Measurements from ENCODE around the gene PFKFB2. TPM values are rescaled to one million over a fixed set of nuclear protein-coding genes. Genes with fewer than 3 reads are reported as not detected.

PFKFB2 gene
- total and polyA plus RNA-seq, 4 donors: 1.5 to 5.9 (median 3.0) TPM

DNA sequence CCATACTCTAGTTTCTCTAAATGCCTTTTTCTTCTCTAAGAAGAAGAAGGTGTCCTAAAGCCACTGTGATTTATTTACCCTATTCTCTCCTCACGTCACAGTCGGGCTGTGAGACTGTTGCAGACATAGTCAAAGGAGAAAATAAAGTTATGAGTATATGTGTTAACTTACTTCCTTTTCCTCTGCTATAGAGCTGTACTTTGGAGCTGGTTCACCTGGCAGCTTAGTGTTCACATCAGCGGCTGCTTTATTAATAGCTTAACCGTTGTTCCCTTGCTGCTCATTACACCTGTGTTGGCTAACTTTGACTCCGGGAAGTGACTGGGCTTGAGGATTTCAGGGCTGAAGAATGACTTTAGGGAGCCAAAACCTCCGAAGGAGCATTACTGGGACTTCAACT lies 3.6 kb downstream of the PFKFB2 start:
- H3K4me1 ChIP-seq (ENCODE audit: control insufficient read depth in 4 of 4, insufficient read depth in 4 of 4, low read length in 3 of 4): peaks cover 0 to 11% (median 0%) of the 10 kb centered on the region in 4 donors
- no peak overlapping the region for H3K27ac ChIP-seq (ENCODE audit: low read depth in 1 of 2, low read length in 2 of 2)
- H3K9me3 ChIP-seq (ENCODE audit: control insufficient read depth in 4 of 4, low read length in 3 of 4): no peaks in the 10 kb centered on the region
- H3K4me3 ChIP-seq (ENCODE audit: low read depth in 1 of 3, low read length in 3 of 3): no peak overlapping the region
- no peak overlapping the region for H3K9ac ChIP-seq (ENCODE audit: low read depth in 1 of 2, low read length in 2 of 2)
- no peak for DNase-seq (ENCODE audit: low spot score)
- 79% methylated on average over 6 of the region's 6 CpGs for WGBS
- peaks cover 0 to 3% (median 2%) of the 10 kb centered on the region in 4 donors for H3K36me3 ChIP-seq (ENCODE audit: control insufficient read depth in 4 of 4, insufficient read depth in 3 of 4, low read depth in 1 of 4, low read length in 3 of 4)
- TF ChIP-seq SP1 (IDR thresholded peaks at IDR 0.05) (peak; percentile 41), GABPA (IDR thresholded peaks at IDR 0.05 in 1 of 2, conservative IDR thresholded peaks at IDR 0.05 in 1 of 2) (no peak), HNF4A (conservative IDR thresholded peaks at IDR 0.05) (peak; percentile 15 to 65)
- no peaks in the 10 kb centered on the region for H3K27me3 ChIP-seq (ENCODE audit: control insufficient read depth in 4 of 4, insufficient read depth in 4 of 4, low read length in 3 of 4)

DNA sequence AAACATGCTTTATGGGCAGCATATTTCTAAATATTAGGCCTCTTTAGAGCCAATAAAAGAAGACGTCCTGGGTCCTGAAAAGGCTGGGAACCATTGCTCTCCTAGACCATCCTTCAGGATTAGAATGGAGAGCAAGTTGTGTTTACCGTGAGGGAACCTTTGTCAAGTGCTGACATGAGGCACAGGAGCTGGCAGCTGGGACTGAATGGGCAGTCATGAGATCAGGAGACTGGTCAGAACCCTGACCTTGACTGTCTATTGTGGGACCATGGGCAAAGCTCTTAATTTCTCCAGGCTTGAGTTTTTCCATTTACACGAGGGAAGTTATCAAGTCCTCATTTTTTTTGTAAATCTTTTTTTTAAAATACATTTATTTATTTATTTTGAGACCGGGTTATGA lies 5.2 kb downstream of the PFKFB2 start:
- Histone ChIP-seq H3K27ac (ENCODE audit: low read depth in 1 of 2, low read length in 2 of 2) (no peak overlapping the region), H3K9ac (ENCODE audit: low read depth in 1 of 2, low read length in 2 of 2) (no peak overlapping the region), H3K36me3 (ENCODE audit: control insufficient read depth in 4 of 4, insufficient read depth in 3 of 4, low read depth in 1 of 4, low read length in 3 of 4) (peaks cover 2 to 16% (median 14%) of the 10 kb centered on the region in 4 donors), H3K9me3 (ENCODE audit: control insufficient read depth in 4 of 4, low read length in 3 of 4) (no peaks in the 10 kb centered on the region), H3K27me3 (ENCODE audit: control insufficient read depth in 4 of 4, insufficient read depth in 4 of 4, low read length in 3 of 4) (no peaks in the 10 kb centered on the region), H3K4me3 (ENCODE audit: low read depth in 1 of 3, low read length in 3 of 3) (no peak overlapping the region), H3K4me1 (ENCODE audit: control insufficient read depth in 4 of 4, insufficient read depth in 4 of 4, low read length in 3 of 4) (peaks cover 0 to 4% (median 0%) of the 10 kb centered on the region in 4 donors)
- DNase-seq (ENCODE audit: low spot score): no peak
- WGBS: 91% methylated on average over 4 of the region's 4 CpGs
- TF ChIP-seq JUND (IDR thresholded peaks at IDR 0.05): no peak
- TF ChIP-seq, protein P1, sequence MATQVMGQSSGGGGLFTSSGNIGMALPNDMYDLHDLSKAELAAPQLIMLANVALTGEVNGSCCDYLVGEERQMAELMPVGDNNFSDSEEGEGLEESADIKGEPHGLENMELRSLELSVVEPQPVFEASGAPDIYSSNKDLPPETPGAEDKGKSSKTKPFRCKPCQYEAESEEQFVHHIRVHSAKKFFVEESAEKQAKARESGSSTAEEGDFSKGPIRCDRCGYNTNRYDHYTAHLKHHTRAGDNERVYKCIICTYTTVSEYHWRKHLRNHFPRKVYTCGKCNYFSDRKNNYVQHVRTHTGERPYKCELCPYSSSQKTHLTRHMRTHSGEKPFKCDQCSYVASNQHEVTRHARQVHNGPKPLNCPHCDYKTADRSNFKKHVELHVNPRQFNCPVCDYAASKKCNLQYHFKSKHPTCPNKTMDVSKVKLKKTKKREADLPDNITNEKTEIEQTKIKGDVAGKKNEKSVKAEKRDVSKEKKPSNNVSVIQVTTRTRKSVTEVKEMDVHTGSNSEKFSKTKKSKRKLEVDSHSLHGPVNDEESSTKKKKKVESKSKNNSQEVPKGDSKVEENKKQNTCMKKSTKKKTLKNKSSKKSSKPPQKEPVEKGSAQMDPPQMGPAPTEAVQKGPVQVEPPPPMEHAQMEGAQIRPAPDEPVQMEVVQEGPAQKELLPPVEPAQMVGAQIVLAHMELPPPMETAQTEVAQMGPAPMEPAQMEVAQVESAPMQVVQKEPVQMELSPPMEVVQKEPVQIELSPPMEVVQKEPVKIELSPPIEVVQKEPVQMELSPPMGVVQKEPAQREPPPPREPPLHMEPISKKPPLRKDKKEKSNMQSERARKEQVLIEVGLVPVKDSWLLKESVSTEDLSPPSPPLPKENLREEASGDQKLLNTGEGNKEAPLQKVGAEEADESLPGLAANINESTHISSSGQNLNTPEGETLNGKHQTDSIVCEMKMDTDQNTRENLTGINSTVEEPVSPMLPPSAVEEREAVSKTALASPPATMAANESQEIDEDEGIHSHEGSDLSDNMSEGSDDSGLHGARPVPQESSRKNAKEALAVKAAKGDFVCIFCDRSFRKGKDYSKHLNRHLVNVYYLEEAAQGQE (IDR thresholded peaks at IDR 0.05): no peak
- no peak for TF ChIP-seq FOXA1 (IDR thresholded peaks at IDR 0.05)
- TF ChIP-seq YY1 (IDR thresholded peaks at IDR 0.05): no peak
- TF ChIP-seq RAD21 (IDR thresholded peaks at IDR 0.05): no peak
- TF ChIP-seq, protein P2, sequence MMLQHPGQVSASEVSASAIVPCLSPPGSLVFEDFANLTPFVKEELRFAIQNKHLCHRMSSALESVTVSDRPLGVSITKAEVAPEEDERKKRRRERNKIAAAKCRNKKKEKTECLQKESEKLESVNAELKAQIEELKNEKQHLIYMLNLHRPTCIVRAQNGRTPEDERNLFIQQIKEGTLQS (IDR thresholded peaks at IDR 0.05): no peak
- no peak for TF ChIP-seq FOXA2 (IDR thresholded peaks at IDR 0.05)
- no peak for TF ChIP-seq RXRA (IDR thresholded peaks at IDR 0.05)
- no peak for TF ChIP-seq HNF4G (IDR thresholded peaks at IDR 0.05)
- TF ChIP-seq, protein P3, sequence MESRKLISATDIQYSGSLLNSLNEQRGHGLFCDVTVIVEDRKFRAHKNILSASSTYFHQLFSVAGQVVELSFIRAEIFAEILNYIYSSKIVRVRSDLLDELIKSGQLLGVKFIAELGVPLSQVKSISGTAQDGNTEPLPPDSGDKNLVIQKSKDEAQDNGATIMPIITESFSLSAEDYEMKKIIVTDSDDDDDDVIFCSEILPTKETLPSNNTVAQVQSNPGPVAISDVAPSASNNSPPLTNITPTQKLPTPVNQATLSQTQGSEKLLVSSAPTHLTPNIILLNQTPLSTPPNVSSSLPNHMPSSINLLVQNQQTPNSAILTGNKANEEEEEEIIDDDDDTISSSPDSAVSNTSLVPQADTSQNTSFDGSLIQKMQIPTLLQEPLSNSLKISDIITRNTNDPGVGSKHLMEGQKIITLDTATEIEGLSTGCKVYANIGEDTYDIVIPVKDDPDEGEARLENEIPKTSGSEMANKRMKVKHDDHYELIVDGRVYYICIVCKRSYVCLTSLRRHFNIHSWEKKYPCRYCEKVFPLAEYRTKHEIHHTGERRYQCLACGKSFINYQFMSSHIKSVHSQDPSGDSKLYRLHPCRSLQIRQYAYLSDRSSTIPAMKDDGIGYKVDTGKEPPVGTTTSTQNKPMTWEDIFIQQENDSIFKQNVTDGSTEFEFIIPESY (IDR thresholded peaks at IDR 0.05): no peak
- no peak for TF ChIP-seq GABPA (IDR thresholded peaks at IDR 0.05 in 1 of 2, conservative IDR thresholded peaks at IDR 0.05 in 1 of 2)
- no peak for TF ChIP-seq HNF4A (conservative IDR thresholded peaks at IDR 0.05)
- no peak for TF ChIP-seq SP1 (IDR thresholded peaks at IDR 0.05)
- no peak for TF ChIP-seq EGR1 (IDR thresholded peaks at IDR 0.05; ENCODE audit: low read depth in 2 of 2)
- TF ChIP-seq, protein P4, sequence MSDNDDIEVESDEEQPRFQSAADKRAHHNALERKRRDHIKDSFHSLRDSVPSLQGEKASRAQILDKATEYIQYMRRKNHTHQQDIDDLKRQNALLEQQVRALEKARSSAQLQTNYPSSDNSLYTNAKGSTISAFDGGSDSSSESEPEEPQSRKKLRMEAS (IDR thresholded peaks at IDR 0.05): no peak
